ENCODE results near the gene NAALADL1.

Gene NAALADL1

GRCh38 chr11:65053827-65054508 is 4.4 kb downstream of the NAALADL1 start:
- no peak for ATAC-seq
- no peak for TF ChIP-seq GLIS3 (CRISPR knock-in tag; IDR thresholded peaks at IDR 0.05)
- TF ChIP-seq PATZ1 (CRISPR knock-in tag; IDR thresholded peaks at IDR 0.05; ENCODE audit: borderline replicate concordance), result no peak
- TF ChIP-seq ZNF70 (CRISPR knock-in tag; IDR thresholded peaks at IDR 0.05), result no peak
- TF ChIP-seq ISL1 (CRISPR knock-in tag; IDR thresholded peaks at IDR 0.05), result no peak
- no peak for TF ChIP-seq ZFP30 (CRISPR knock-in tag; IDR thresholded peaks at IDR 0.05)
- TF ChIP-seq TOX (CRISPR knock-in tag; IDR thresholded peaks at IDR 0.05; ENCODE audit: borderline replicate concordance), result no peak
- no peak for TF ChIP-seq TSHZ2 (CRISPR knock-in tag; IDR thresholded peaks at IDR 0.05)
- no peak for TF ChIP-seq BACH2 (CRISPR knock-in tag; IDR thresholded peaks at IDR 0.05; ENCODE audit: borderline replicate concordance)
- no peak for TF ChIP-seq ARNTL (CRISPR knock-in tag; IDR thresholded peaks at IDR 0.05; ENCODE audit: borderline replicate concordance, low read depth)
- no peak for TF ChIP-seq ZC3H10 (CRISPR knock-in tag; IDR thresholded peaks at IDR 0.05)
- no peak for TF ChIP-seq ZNF565 (CRISPR knock-in tag; conservative IDR thresholded peaks at IDR 0.05; ENCODE audit: low read depth)
- TF ChIP-seq CSRNP3 (CRISPR knock-in tag; IDR thresholded peaks at IDR 0.05), result no peak
- no peak for TF ChIP-seq SNAI2 (CRISPR knock-in tag; IDR thresholded peaks at IDR 0.05)
- TF ChIP-seq PPARA (CRISPR knock-in tag; IDR thresholded peaks at IDR 0.05; ENCODE audit: borderline replicate concordance), result no peak
- TF ChIP-seq ZFP3 (CRISPR knock-in tag; IDR thresholded peaks at IDR 0.05), result no peak
- TF ChIP-seq CREB5 (CRISPR knock-in tag; IDR thresholded peaks at IDR 0.05; ENCODE audit: low read depth), result no peak
- no peak for TF ChIP-seq TCF4 (CRISPR knock-in tag; IDR thresholded peaks at IDR 0.05; ENCODE audit: borderline replicate concordance)
- no peak for TF ChIP-seq POU6F1 (CRISPR knock-in tag; IDR thresholded peaks at IDR 0.05; ENCODE audit: borderline replicate concordance, low read depth)
- no peak for TF ChIP-seq RARB (CRISPR knock-in tag; IDR thresholded peaks at IDR 0.05)
- no peak for TF ChIP-seq ESRRG (CRISPR knock-in tag; IDR thresholded peaks at IDR 0.05)

GRCh38 chr11:65051398-65051858 is 6.9 kb downstream of the NAALADL1 start:
- ATAC-seq, result no peak
- TF ChIP-seq CREB5 (CRISPR knock-in tag; IDR thresholded peaks at IDR 0.05; ENCODE audit: low read depth), result no peak
- no peak for TF ChIP-seq TSHZ2 (CRISPR knock-in tag; IDR thresholded peaks at IDR 0.05)
- TF ChIP-seq OSR1 (CRISPR knock-in tag; IDR thresholded peaks at IDR 0.05), result no peak
- TF ChIP-seq CSDC2 (CRISPR knock-in tag; IDR thresholded peaks at IDR 0.05), result no peak
- TF ChIP-seq ZFP3 (CRISPR knock-in tag; IDR thresholded peaks at IDR 0.05), result no peak
- no peak for TF ChIP-seq PPARA (CRISPR knock-in tag; IDR thresholded peaks at IDR 0.05; ENCODE audit: borderline replicate concordance)
- no peak for TF ChIP-seq SNAI2 (CRISPR knock-in tag; IDR thresholded peaks at IDR 0.05)
- TF ChIP-seq CSRNP3 (CRISPR knock-in tag; IDR thresholded peaks at IDR 0.05), result no peak
